Adrenal gland (tissue), 19 donors: ENCODE results near the gene LMBRD1. TPM values are rescaled to one million over a fixed set of nuclear protein-coding genes. Genes with fewer than 3 reads are reported as not detected.

Source experiments
- DNase-seq, 7 donors: peaks; one replicate each; pipeline ENCODE4 v3.0.0-alpha.2; 2019 to 2020
- H3K27ac ChIP-seq, 5 donors: fragments of 200-600 bp; sonication (generic) in 4 of 5; 1 replicate in 3 of 5; 2 replicates in 2 of 5; pipeline versions ENCODE4 v1.5.1 to v1.8.0; 2016 to 2020; ENCODE audit warnings: mild to moderate bottlenecking in 1 of 5
- H3K27me3 ChIP-seq: fragments of 200-600 bp; 2 replicates; pipeline ENCODE4 v1.8.0; 2021
- H3K36me3 ChIP-seq, 2 donors: fragments of 200-600 bp; replicated peaks in 1 of 2; 1 replicate in 1 of 2; 2 replicates in 1 of 2; pipeline versions ENCODE4 v1.5.1 to v1.8.0; 2018 to 2022
- H3K4me1 ChIP-seq, 2 donors: fragments of 200-600 bp; replicated peaks in 1 of 2; 1 replicate in 1 of 2; 2 replicates in 1 of 2; pipeline versions ENCODE4 v1.5.1 to v1.8.0; 2018 to 2021
- H3K4me3 ChIP-seq, 4 donors: fragments of 200-600 bp; sonication (generic) in 3 of 4; one replicate each; pipeline ENCODE4 v1.5.1; 2016 to 2018
- H3K9me3 ChIP-seq, 3 donors: fragments of 200-600 bp; sonication (generic) in 1 of 3; replicated peaks in 1 of 3; 1 replicate in 2 of 3; 2 replicates in 1 of 3; pipeline versions ENCODE4 v1.5.1 to v1.8.0; 2016 to 2021
- POLR2A ChIP-seq, 2 donors: fragments of 450-650 bp; IDR thresholded peaks; one replicate each; pipeline ENCODE4 v1.6.1; 2017; ENCODE audit warnings: antibody characterized with exemption in 2 of 2, mild to moderate bottlenecking in 2 of 2, moderate library complexity in 1 of 2
- WGBS, 4 donors: extraction: QIAGEN DNeasy Blood & Tissue Kit in 2 of 4; methylation state at CpG; one replicate each; pipeline versions ENCODE4 v1.1.5 to v1.1.7; 2013 to 2017; 5-methylcytosine and 5-hydroxymethylcytosine counted together
- intact Hi-C, 2 donors: fragments of 100-400 bp; cut with DNase I; formaldehyde crosslinking; loops; one replicate each; pipeline versions ENCODE4 v1.14.1 to v1.15.0; 2022 to 2023
- long read RNA-seq, 10 donors: library from polyadenylated mRNA in 3 of 10; unstranded in 2 of 10; stranded (forward) in 1 of 10; transcript quantifications; one replicate each; pipeline ENCODE4 v2.0.0 and lab custom pipeline, GENCODE V29; 2021 to 2026
- polyA plus RNA-seq, 3 donors: library from polyadenylated mRNA; stranded (reverse); fragments of 200-250 nt in 2 of 3; fragments of 350-450 nt in 1 of 3; fragmentation: Illumina TruSeq in 1 of 3; extraction: RNeasy Lipid Tissue Mini Kit (QIAGEN cat#74804) in 1 of 3; gene quantifications; one replicate each; pipeline ENCODE4 v1.2.3, GENCODE V29; 2013 to 2014
- total RNA-seq, 9 donors: library from RNA; depleted of rRNA in 4 of 9; stranded (reverse); fragments of >200 nt in 4 of 9; fragments of 120-200 nt in 1 of 9; fragmentation: NEBNext Ultra II Directional in 1 of 9; extraction: Animal tissue kit (Norgen Biotek cat#: 25700) in 1 of 9; gene quantifications; one replicate each; pipeline versions ENCODE4 v1.1.0 to v1.2.4, GENCODE V29; 2013 to 2023
- TF ChIP-seq, protein P1 (sequence below), 6 experiments: fragments of 450-650 bp in 4 of 6; fragments of 200-600 bp in 2 of 6; sonication (generic) in 1 of 6; IDR thresholded peaks; 1 replicate in 5 of 6; 2 replicates in 1 of 6; pipeline versions ENCODE4 v1.5.1 to v1.8.0; 2016 to 2021; ENCODE audit warnings: antibody characterized with exemption in 6 of 6, mild to moderate bottlenecking in 2 of 6, moderate library complexity in 1 of 6
- donor health status: healthy with polysubstance abuse.
- donor health status: Bipolar disorder and iron deficiency.
- donor health status: DM: yes; HTN: yes; CAD: no.
- donor health status: DM: no; HTN: no; CAD: no.
- donor health status: DM: no; HTN: no; CAD: no.
- donor health status: DM: yes; HTN: yes; CAD: no.

Gene LMBRD1
- total RNA-seq: 100 to 1,000 TPM in 6 of 9 donors, 10 to 100 TPM in 3; 85.3 to 133 (median 104) TPM
- 100 to 1,000 TPM in 1 of 3 donors, 10 to 100 TPM in 2; 22.1 to 141 (median 34.8) TPM for polyA plus RNA-seq
- long read RNA-seq, donor 1, transcript LMBRD1-202 (16 exons, 2,264 nt): major isoform, 34 of 49 reads
- long read RNA-seq, donor 1, partial matches to known transcripts: 14 of 49 reads
- long read RNA-seq, donor 1, other reads (novel, unspliced or antisense): 0 of 49 reads
- long read RNA-seq, donor 2, transcript LMBRD1-202 (16 exons, 2,264 nt): major isoform, 26 of 57 reads
- long read RNA-seq, donor 2, partial matches to known transcripts: 29 of 57 reads
- long read RNA-seq, donor 2, other reads (novel, unspliced or antisense): 0 of 57 reads
- long read RNA-seq, donor 3, transcript LMBRD1-202 (16 exons, 2,264 nt): major isoform, 27 of 54 reads
- long read RNA-seq, donor 3, partial matches to known transcripts: 25 of 54 reads
- long read RNA-seq, donor 3, other reads (novel, unspliced or antisense): 0 of 54 reads
- long read RNA-seq, donor 4, transcript LMBRD1-202 (16 exons, 2,264 nt): major isoform, 55 of 64 reads
- long read RNA-seq, donor 4, partial matches to known transcripts: 2 of 64 reads
- long read RNA-seq, donor 4, other reads (novel, unspliced or antisense): 6 of 64 reads
- long read RNA-seq, donor 5, transcript LMBRD1-202 (16 exons, 2,264 nt): major isoform, 141 of 157 reads
- long read RNA-seq, donor 5, partial matches to known transcripts: 7 of 157 reads
- long read RNA-seq, donor 5, other reads (novel, unspliced or antisense): 5 of 157 reads
- long read RNA-seq, donor 6, transcript LMBRD1-202 (16 exons, 2,264 nt): major isoform, 26 of 34 reads
- long read RNA-seq, donor 6, partial matches to known transcripts: 2 of 34 reads
- long read RNA-seq, donor 6, other reads (novel, unspliced or antisense): 2 of 34 reads
- long read RNA-seq, donor 7, transcript LMBRD1-202 (16 exons, 2,264 nt): major isoform, 15 of 16 reads
- long read RNA-seq, donor 7, partial matches to known transcripts: 0 of 16 reads
- long read RNA-seq, donor 7, other reads (novel, unspliced or antisense): 0 of 16 reads
- long read RNA-seq, donor 8, transcript LMBRD1-202 (16 exons, 2,264 nt): major isoform, 45 of 70 reads
- long read RNA-seq, donor 8, partial matches to known transcripts: 22 of 70 reads
- long read RNA-seq, donor 8, other reads (novel, unspliced or antisense): 0 of 70 reads
- long read RNA-seq, donor 9, transcript LMBRD1-202 (16 exons, 2,264 nt): major isoform, 35 of 49 reads
- long read RNA-seq, donor 9, partial matches to known transcripts: 10 of 49 reads
- long read RNA-seq, donor 9, other reads (novel, unspliced or antisense): 0 of 49 reads
- long read RNA-seq, donor 10, transcript LMBRD1-202 (16 exons, 2,264 nt): major isoform, 23 of 25 reads
- long read RNA-seq, donor 10, partial matches to known transcripts: 0 of 25 reads
- long read RNA-seq, donor 10, other reads (novel, unspliced or antisense): 0 of 25 reads

DNA sequence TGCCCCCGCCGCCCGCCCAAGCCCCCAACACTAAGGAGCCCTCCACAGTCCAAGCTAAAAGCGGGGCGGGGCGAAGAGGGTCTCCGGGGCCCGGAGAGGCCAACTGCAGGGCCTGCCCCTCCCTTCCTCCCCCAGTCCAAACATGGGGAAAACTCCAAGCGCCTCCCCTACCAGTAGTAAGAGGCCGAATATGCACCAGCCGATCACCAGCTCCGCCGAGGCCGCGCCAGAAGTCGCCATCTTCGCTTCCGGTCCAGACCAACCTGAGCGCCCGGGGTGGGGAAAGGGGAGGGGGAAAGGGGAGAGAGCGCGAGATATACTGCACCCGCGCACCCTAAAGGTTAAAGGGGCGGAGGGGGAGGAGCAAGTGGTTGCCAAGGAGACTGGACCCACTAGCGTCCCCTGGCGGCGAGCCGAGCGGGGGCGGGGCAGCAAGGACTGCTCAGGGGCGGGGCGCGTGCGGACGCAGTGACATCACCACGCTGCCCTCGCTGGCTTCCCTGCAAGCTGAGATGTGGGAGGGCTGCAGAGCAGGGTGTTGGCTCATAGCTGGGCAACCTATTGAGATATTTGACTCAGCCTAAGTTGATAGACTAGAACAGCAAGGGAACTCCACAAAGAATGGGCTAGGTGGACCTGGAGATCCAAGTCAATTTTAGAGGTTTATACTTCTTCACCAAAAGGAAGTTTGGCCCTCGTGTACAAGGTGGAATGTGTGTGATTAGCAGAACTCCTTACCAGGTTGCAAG, at the start of gene LMBRD1:
TSS of gene LMBRD1 (minus strand) at position 369 of the 749 bp plus-strand sequence. CDS start at position 240, 129 bp downstream.
- WGBS, 4 donors: 1 to 2% (median 1%) methylated on average over 16 to 39 of the region's 39 CpGs
- Histone ChIP-seq H3K4me1 (peaks cover 21 to 29% of the 10 kb centered on the region in 2 donors), H3K9me3 (no peaks in the 10 kb centered on the region), H3K4me3 (peak within 1 kb of the TSS; percentile 56 to 98 (median 75)), H3K36me3 (no peaks in the 10 kb centered on the region), H3K27ac (peak within 1 kb of the TSS; percentile 70 to 98 (median 90)), H3K27me3 (no peaks in the 10 kb centered on the region)
- DNase-seq: peak; percentile 98 to 99 (median 98)
- TF ChIP-seq, protein P1, sequence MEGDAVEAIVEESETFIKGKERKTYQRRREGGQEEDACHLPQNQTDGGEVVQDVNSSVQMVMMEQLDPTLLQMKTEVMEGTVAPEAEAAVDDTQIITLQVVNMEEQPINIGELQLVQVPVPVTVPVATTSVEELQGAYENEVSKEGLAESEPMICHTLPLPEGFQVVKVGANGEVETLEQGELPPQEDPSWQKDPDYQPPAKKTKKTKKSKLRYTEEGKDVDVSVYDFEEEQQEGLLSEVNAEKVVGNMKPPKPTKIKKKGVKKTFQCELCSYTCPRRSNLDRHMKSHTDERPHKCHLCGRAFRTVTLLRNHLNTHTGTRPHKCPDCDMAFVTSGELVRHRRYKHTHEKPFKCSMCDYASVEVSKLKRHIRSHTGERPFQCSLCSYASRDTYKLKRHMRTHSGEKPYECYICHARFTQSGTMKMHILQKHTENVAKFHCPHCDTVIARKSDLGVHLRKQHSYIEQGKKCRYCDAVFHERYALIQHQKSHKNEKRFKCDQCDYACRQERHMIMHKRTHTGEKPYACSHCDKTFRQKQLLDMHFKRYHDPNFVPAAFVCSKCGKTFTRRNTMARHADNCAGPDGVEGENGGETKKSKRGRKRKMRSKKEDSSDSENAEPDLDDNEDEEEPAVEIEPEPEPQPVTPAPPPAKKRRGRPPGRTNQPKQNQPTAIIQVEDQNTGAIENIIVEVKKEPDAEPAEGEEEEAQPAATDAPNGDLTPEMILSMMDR (IDR thresholded peaks at IDR 0.05): peak; percentile 72 to 87 (median 77)
- peak in 1 of 2 donors; percentile 4 for TF ChIP-seq POLR2A (IDR thresholded peaks at IDR 0.05)
- intact Hi-C loops: no loop called here

DNA sequence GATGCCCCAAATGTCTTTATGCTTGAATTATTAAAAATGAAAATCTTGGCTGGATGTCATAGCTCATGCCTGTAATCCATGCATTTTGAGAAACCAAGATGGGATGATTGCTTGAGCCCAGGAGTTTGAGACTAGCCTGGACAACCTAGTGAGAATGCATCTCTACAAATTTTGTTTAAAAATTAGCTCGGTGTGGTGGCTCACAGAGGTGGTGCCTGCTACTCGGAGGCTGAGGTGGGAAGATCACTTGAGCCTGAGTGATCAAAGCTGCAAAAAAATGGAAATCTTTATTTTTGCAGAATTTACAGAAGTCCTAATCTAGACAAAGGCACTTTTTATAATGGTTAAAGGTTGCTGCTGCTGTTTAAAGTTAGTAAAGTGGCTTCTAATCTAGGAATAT, 49.5 kb upstream of the LMBRD1 start:
- H3K27me3 ChIP-seq: no peaks in the 10 kb centered on the region
- H3K4me1 ChIP-seq: no peaks in the 10 kb centered on the region
- no peaks in the 10 kb centered on the region for H3K36me3 ChIP-seq
- intact Hi-C loops: no loop called here
- H3K27ac ChIP-seq: no peak overlapping the region
- WGBS, 4 donors: 77 to 96% (median 84%) methylated on average over 2 of the region's 2 CpGs
- DNase-seq: no peak
- no peaks in the 10 kb centered on the region for H3K9me3 ChIP-seq
- H3K4me3 ChIP-seq: no peak overlapping the region
- TF ChIP-seq POLR2A (IDR thresholded peaks at IDR 0.05): no peak
- TF ChIP-seq, protein P1 (IDR thresholded peaks at IDR 0.05): no peak

- intact Hi-C loops: no loop called here
- no peak for DNase-seq
- TF ChIP-seq, protein P1 (IDR thresholded peaks at IDR 0.05): no peak
- no peak for TF ChIP-seq POLR2A (IDR thresholded peaks at IDR 0.05)
- H3K4me3 ChIP-seq: no peak overlapping the region
- H3K4me1 ChIP-seq: no peaks in the 10 kb centered on the region
- H3K36me3 ChIP-seq: no peaks in the 10 kb centered on the region
- 63 to 81% (median 70%) methylated on average over 1 of the region's 1 CpG for WGBS, 4 donors
- no peak overlapping the region for H3K27ac ChIP-seq
- no peaks in the 10 kb centered on the region for H3K9me3 ChIP-seq
- H3K27me3 ChIP-seq: no peaks in the 10 kb centered on the region
Observed at GRCh38 chr6:69843189-69843588, 46.4 kb upstream of the LMBRD1 start.
